WTC11 (cell line): Measurements from ENCODE around the gene LEF1. TPM values are rescaled to one million over a fixed set of nuclear protein-coding genes. Genes with fewer than 3 reads are reported as not detected.

Experiments
- ATAC-seq: fragments of 200-7000 bp; cut with Tn5 transposase; 2 replicates; pipeline ENCODE4 v1.10.0; 2021; ENCODE audit warnings: mild to moderate bottlenecking, moderate library complexity
- CTCF ChIA-PET: fragments of 300-600 bp; sonication (Branson Sonifier 250); formaldehyde crosslinking; loops from one replicate; lab custom pipeline; 2021; ENCODE audit warnings: antibody characterized with exemption; lab: Charles Lee
- POLR2A ChIA-PET: fragments of 350-600 bp; sonication (Branson Sonifier 250); formaldehyde crosslinking; loops from one replicate; lab custom pipeline; 2021; ENCODE audit warnings: antibody characterized with exemption; lab: Charles Lee
- DNase-seq: peaks from one replicate; pipeline ENCODE4 v3.0.0; 2021; ENCODE audit warnings: low spot score
- H3K27ac Mint-ChIP-seq: 2 replicates; pipeline ENCODE4 v1.8.0; 2021; ENCODE audit warnings: mixed read lengths
- H3K27me3 Mint-ChIP-seq: 2 replicates; pipeline ENCODE4 v1.8.0; 2021; ENCODE audit warnings: low read depth, mild to moderate bottlenecking, moderate library complexity, mixed read lengths
- H3K36me3 Mint-ChIP-seq: 2 replicates; pipeline ENCODE4 v1.8.0; 2021; ENCODE audit warnings: mixed read lengths
- H3K4me1 Mint-ChIP-seq: 2 replicates; pipeline ENCODE4 v1.8.0; 2022; ENCODE audit warnings: mixed read lengths
- H3K4me3 Mint-ChIP-seq: 2 replicates; pipeline ENCODE4 v1.8.0; 2021; ENCODE audit warnings: mild to moderate bottlenecking, moderate library complexity, mixed read lengths
- H3K9me3 Mint-ChIP-seq: 2 replicates; pipeline ENCODE4 v1.8.0; 2021; ENCODE audit warnings: mixed read lengths
- ATF3 ChIP-seq: sonication (generic); formaldehyde crosslinking; conservative IDR thresholded peaks from 2 replicates; pipeline ENCODE4 v1.8.1; 2022; ENCODE audit warnings: mild to moderate bottlenecking, missing genetic modification reagents
- ATF6 ChIP-seq: sonication (generic); formaldehyde crosslinking; IDR thresholded peaks from 2 replicates; pipeline ENCODE4 v1.8.1; 2023; ENCODE audit warnings: mild to moderate bottlenecking, missing genetic modification reagents
- ETV6 ChIP-seq: sonication (generic); formaldehyde crosslinking; IDR thresholded peaks from 2 replicates; pipeline ENCODE4 v1.8.1; 2022; ENCODE audit warnings: mild to moderate bottlenecking, missing genetic modification reagents
- FOXJ3 ChIP-seq: sonication (generic); formaldehyde crosslinking; IDR thresholded peaks from 2 replicates; pipeline ENCODE4 v1.9.0; 2021; ENCODE audit warnings: missing genetic modification reagents, mild to moderate bottlenecking, borderline replicate concordance
- GRHL2 ChIP-seq: fragments of 250-450 bp; sonication (Bioruptor Pico); IDR thresholded peaks from 2 replicates; pipeline ENCODE4 v1.8.0; 2022; ENCODE audit warnings: mild to moderate bottlenecking, moderate library complexity; ENCODE audit not compliant: insufficient replicate concordance, severe bottlenecking
- JAZF1 ChIP-seq: fragments of 250-450 bp; sonication (Bioruptor Pico); IDR thresholded peaks from 2 replicates; pipeline ENCODE4 v1.9.0; 2021; ENCODE audit warnings: moderate library complexity, mild to moderate bottlenecking, inconsistent platforms
- SMAD4 ChIP-seq: sonication (generic); formaldehyde crosslinking; IDR thresholded peaks from 2 replicates; pipeline ENCODE4 v1.8.0; 2022; ENCODE audit warnings: mild to moderate bottlenecking, missing genetic modification reagents
- SOX15 ChIP-seq: fragments of 250-450 bp; sonication (Bioruptor Pico); IDR thresholded peaks from 2 replicates; pipeline ENCODE4 v1.9.0; 2021; ENCODE audit warnings: mild to moderate bottlenecking
- SP1 ChIP-seq: sonication (generic); formaldehyde crosslinking; conservative IDR thresholded peaks from 2 replicates; pipeline ENCODE4 v1.8.1; 2022; ENCODE audit warnings: missing genetic modification reagents
- TEAD4 ChIP-seq: sonication (generic); formaldehyde crosslinking; IDR thresholded peaks from 2 replicates; pipeline ENCODE4 v1.8.0; 2022; ENCODE audit warnings: mild to moderate bottlenecking, missing genetic modification reagents
- ZMAT4 ChIP-seq: fragments of 250-450 bp; sonication (Bioruptor Pico); IDR thresholded peaks from 2 replicates; pipeline ENCODE4 v1.9.0; 2021; ENCODE audit warnings: mild to moderate bottlenecking
- ZNF232 ChIP-seq: sonication (generic); formaldehyde crosslinking; IDR thresholded peaks from 2 replicates; pipeline ENCODE4 v1.8.0; 2022; ENCODE audit warnings: mild to moderate bottlenecking, missing genetic modification reagents
- ZNF317 ChIP-seq: sonication (generic); formaldehyde crosslinking; IDR thresholded peaks from 2 replicates; pipeline ENCODE4 v1.8.1; 2023; ENCODE audit warnings: low read depth, mild to moderate bottlenecking, moderate library complexity, missing genetic modification reagents, borderline replicate concordance
- ZNF423 ChIP-seq: fragments of 250-450 bp; sonication (Bioruptor Pico); IDR thresholded peaks from 2 replicates; pipeline ENCODE4 v2.1.2; 2022; ENCODE audit warnings: mild to moderate bottlenecking, moderate library complexity
- total RNA-seq: library from RNA; stranded (reverse); gene quantifications from 3 replicates; pipeline ENCODE4 v1.2.3, GENCODE V29; 2021
- TF ChIP-seq, protein P1 (sequence below): fragments of 250-450 bp; sonication (Bioruptor Pico); conservative IDR thresholded peaks from 2 replicates; pipeline ENCODE4 v1.9.0; 2021; ENCODE audit warnings: mild to moderate bottlenecking
- TF ChIP-seq, protein P2 (sequence below): sonication (generic); formaldehyde crosslinking; IDR thresholded peaks from 2 replicates; pipeline ENCODE4 v1.8.0; 2023; ENCODE audit warnings: missing genetic modification reagents
- TF ChIP-seq, protein P3 (sequence below): fragments of 250-450 bp; sonication (Bioruptor Pico); IDR thresholded peaks from 2 replicates; pipeline ENCODE4 v2.1.2; 2022; ENCODE audit warnings: mild to moderate bottlenecking, moderate library complexity
- TF ChIP-seq, protein P4 (sequence below): sonication (generic); formaldehyde crosslinking; IDR thresholded peaks from 2 replicates; pipeline ENCODE4 v1.8.1; 2023; ENCODE audit warnings: mild to moderate bottlenecking, moderate library complexity, missing genetic modification reagents
- TF ChIP-seq, protein P5 (sequence below): sonication (generic); formaldehyde crosslinking; IDR thresholded peaks from 2 replicates; pipeline ENCODE4 v1.8.1; 2022; ENCODE audit warnings: low read depth, missing genetic modification reagents, borderline replicate concordance

The LEF1 gene
- total RNA-seq, 1 experiment from 2014 or later = 1.3 TPM

DNA sequence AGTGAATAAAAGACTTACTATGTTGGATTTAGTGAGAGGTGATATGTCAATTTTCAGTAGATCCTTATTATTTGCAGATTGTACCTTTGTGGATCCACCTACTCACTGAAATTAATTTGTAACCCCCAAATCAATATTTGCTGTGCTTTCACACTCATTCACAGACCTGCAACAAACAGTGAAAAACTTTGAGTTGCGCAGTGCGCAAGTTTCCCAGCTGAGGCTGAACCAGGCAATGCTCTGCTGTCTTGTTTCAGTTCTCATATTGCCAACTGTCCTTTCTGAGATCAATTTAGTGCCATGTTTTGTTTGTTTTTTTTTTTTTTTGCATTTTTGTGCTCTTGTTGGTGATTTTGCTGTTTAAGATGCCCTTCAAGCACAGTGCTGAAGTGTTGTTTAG lies 40.8 kb upstream of the LEF1 start:
- TF ChIP-seq ZNF423 = no peak
- TF ChIP-seq SMAD4 (CRISPR knock-in tag) = no peak
- TF ChIP-seq, protein P1, sequence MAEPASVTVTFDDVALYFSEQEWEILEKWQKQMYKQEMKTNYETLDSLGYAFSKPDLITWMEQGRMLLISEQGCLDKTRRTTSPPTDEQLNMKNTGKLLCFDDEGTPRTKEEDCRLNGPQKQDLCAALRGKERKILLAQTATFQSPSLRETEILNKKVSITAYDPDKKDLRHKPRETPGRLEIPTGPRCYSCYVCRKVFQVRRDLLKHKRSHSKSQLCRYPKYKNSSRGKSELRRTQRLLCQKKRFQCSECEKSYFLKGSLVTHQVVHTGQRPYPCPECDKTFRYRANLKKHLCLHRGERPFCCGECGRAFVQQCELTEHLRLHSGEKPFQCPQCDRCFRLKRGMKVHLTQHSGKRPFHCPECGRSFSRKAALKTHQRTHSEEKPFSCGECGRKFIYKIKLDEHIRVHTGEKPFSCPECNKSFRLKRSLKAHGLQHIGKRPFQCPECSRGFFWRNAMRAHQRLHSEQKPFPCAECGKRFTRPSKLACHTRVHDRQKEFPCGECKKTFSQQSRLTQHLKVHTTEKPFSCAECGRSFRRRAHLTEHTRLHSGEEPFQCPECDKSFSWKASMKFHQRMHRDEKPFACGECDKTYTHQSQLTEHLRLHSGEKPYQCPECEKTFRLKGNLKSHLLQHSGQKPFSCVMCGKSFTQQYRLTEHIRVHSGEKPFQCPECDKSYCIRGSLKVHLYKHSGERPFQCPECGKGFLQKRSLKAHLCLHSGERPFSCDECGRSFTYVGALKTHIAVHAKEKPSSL = no peak
- no peak for TF ChIP-seq ZNF317 (CRISPR knock-in tag)
- Mint-ChIP-seq H3K9me3 (no peaks in the 10 kb centered on the region), H3K4me3 (no peak overlapping the region), H3K36me3 (no peaks in the 10 kb centered on the region), H3K27me3 (peaks cover 3% of the 10 kb centered on the region; the same call in 1 of the 2 replicates), H3K27ac (no peak overlapping the region), H3K4me1 (peaks cover 11% of the 10 kb centered on the region)
- ATAC-seq (no peak), DNase-seq (no peak)
- CTCF ChIA-PET = no interaction called here
- POLR2A ChIA-PET = no interaction called here

DNA sequence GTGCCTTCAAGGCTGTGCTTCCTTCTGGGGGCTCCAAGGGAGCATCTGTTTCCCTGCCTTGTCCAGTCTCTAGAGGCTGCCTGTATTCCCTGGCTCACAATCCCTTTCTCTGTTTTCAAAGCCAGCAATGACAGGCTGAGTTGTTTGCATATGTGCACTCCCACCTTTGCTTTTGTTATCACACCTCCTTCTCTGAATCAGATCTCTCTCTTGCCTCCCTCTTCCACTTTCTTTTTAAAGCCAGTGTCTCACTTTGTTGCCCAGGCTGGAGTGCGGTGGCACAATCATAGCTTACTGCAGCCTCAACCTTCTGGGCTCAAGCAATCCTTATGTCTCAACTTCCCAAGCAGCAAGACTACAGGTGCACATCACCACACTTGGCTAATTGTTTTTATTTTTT lies 37.1 kb upstream of the LEF1 start:
- TF ChIP-seq, protein P2, sequence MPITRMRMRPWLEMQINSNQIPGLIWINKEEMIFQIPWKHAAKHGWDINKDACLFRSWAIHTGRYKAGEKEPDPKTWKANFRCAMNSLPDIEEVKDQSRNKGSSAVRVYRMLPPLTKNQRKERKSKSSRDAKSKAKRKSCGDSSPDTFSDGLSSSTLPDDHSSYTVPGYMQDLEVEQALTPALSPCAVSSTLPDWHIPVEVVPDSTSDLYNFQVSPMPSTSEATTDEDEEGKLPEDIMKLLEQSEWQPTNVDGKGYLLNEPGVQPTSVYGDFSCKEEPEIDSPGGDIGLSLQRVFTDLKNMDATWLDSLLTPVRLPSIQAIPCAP (CRISPR knock-in tag) = no peak
- TF ChIP-seq ZNF232 (CRISPR knock-in tag) = no peak
- TF ChIP-seq ZMAT4 (CRISPR knock-in tag) = no peak
- TF ChIP-seq FOXJ3 = no peak
- TF ChIP-seq ATF3 (CRISPR knock-in tag) = no peak
- DNase-seq = no peak
- no peak overlapping the region for H3K4me3 Mint-ChIP-seq
- H3K27ac Mint-ChIP-seq = no peak overlapping the region
- H3K27me3 Mint-ChIP-seq = peaks cover 5% of the 10 kb centered on the region
- ATAC-seq = peak; percentile 32; the same call in 1 of the 2 replicates
- H3K9me3 Mint-ChIP-seq = no peaks in the 10 kb centered on the region
- ChIA-PET POLR2A (no interaction called here), CTCF (no interaction called here)
- peaks cover 11% of the 10 kb centered on the region for H3K4me1 Mint-ChIP-seq
- no peaks in the 10 kb centered on the region for H3K36me3 Mint-ChIP-seq

DNA sequence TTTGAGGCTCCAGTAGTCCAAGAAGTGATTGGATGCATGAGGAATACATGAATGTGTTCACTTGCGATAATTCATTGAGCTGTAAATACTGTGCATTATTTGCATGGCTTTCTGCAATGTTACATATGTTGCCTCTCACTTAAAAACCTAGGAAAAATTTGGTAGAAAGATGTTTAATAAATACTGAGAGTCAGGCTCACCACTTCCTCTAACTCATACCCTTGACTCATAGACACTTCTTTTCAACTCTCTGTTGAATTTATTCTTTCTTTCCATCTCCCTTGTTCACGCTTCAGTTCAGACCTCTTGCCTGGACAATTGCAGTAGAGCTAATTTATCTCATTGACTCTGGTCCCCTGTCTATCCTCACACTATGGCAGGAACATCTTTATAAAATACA lies 35.8 kb upstream of the LEF1 start:
- no peak for DNase-seq
- TF ChIP-seq, protein P3, sequence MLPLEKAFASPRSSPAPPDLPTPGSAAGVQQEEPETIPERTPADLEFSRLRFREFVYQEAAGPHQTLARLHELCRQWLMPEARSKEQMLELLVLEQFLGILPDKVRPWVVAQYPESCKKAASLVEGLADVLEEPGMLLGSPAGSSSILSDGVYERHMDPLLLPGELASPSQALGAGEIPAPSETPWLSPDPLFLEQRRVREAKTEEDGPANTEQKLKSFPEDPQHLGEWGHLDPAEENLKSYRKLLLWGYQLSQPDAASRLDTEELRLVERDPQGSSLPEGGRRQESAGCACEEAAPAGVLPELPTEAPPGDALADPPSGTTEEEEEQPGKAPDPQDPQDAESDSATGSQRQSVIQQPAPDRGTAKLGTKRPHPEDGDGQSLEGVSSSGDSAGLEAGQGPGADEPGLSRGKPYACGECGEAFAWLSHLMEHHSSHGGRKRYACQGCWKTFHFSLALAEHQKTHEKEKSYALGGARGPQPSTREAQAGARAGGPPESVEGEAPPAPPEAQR = no peak
- TF ChIP-seq SP1 (CRISPR knock-in tag) (no peak), SOX15 (CRISPR knock-in tag) (no peak), ATF3 (CRISPR knock-in tag) (no peak), JAZF1 (CRISPR knock-in tag) (no peak), ETV6 (no peak), TEAD4 (CRISPR knock-in tag) (no peak), GRHL2 (CRISPR knock-in tag) (no peak), ZNF232 (CRISPR knock-in tag) (no peak), ATF6 (CRISPR knock-in tag) (no peak)
- TF ChIP-seq, protein P1 = no peak
- TF ChIP-seq, protein P4, sequence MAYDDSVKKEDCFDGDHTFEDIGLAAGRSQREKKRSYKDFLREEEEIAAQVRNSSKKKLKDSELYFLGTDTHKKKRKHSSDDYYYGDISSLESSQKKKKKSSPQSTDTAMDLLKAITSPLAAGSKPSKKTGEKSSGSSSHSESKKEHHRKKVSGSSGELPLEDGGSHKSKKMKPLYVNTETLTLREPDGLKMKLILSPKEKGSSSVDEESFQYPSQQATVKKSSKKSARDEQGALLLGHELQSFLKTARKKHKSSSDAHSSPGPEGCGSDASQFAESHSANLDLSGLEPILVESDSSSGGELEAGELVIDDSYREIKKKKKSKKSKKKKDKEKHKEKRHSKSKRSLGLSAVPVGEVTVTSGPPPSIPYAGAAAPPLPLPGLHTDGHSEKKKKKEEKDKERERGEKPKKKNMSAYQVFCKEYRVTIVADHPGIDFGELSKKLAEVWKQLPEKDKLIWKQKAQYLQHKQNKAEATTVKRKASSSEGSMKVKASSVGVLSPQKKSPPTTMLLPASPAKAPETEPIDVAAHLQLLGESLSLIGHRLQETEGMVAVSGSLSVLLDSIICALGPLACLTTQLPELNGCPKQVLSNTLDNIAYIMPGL (CRISPR knock-in tag) = no peak
- TF ChIP-seq, protein P5, sequence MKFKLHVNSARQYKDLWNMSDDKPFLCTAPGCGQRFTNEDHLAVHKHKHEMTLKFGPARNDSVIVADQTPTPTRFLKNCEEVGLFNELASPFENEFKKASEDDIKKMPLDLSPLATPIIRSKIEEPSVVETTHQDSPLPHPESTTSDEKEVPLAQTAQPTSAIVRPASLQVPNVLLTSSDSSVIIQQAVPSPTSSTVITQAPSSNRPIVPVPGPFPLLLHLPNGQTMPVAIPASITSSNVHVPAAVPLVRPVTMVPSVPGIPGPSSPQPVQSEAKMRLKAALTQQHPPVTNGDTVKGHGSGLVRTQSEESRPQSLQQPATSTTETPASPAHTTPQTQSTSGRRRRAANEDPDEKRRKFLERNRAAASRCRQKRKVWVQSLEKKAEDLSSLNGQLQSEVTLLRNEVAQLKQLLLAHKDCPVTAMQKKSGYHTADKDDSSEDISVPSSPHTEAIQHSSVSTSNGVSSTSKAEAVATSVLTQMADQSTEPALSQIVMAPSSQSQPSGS (CRISPR knock-in tag) = no peak

More for the DNA sequence above, 35.8 kb upstream of the LEF1 start:
- Mint-ChIP-seq H3K27ac (no peak overlapping the region), H3K27me3 (peaks cover 5% of the 10 kb centered on the region), H3K9me3 (no peaks in the 10 kb centered on the region), H3K4me3 (no peak overlapping the region), H3K36me3 (no peaks in the 10 kb centered on the region), H3K4me1 (peaks cover 11% of the 10 kb centered on the region)
- POLR2A ChIA-PET = no interaction called here
- ATAC-seq = no peak
- CTCF ChIA-PET = no interaction called here
